Upper lobe of right lung (tissue), 1 donor: ENCODE measurements around the gene LGR6. TPM values are rescaled to one million over a fixed set of nuclear protein-coding genes. Genes with fewer than 3 reads are reported as not detected.

Source experiments
- ATAC-seq: fragments of 200-7000 bp; cut with Tn5 transposase; one replicate; pipeline ENCODE4 v1.9.1; 2020; ENCODE audit warnings: mild to moderate bottlenecking, moderate library complexity
- DNase-seq: peaks from one replicate; pipeline ENCODE4 v3.0.0-alpha.2; 2020
- H3K27ac ChIP-seq: fragments of 200-600 bp; one replicate; pipeline ENCODE4 v1.8.0; 2022
- H3K27me3 ChIP-seq: fragments of 200-600 bp; one replicate; pipeline ENCODE4 v1.8.0; 2022; ENCODE audit warnings: mild to moderate bottlenecking
- H3K36me3 ChIP-seq: fragments of 200-600 bp; one replicate; pipeline ENCODE4 v1.8.0; 2022
- H3K4me1 ChIP-seq: fragments of 200-600 bp; one replicate; pipeline ENCODE4 v1.8.0; 2022
- H3K4me3 ChIP-seq: fragments of 200-600 bp; one replicate; pipeline ENCODE4 v1.8.0; 2022; ENCODE audit warnings: mild to moderate bottlenecking
- H3K9me3 ChIP-seq: fragments of 200-600 bp; one replicate; pipeline ENCODE4 v1.8.0; 2022
- intact Hi-C: fragments of 100-400 bp; cut with DNase I; formaldehyde crosslinking; loops from one replicate; pipeline ENCODE4 v1.11.0; 2022
- total RNA-seq: library from RNA; stranded (reverse); fragmentation: NEBNext Ultra II Directional; extraction: Animal tissue kit (Norgen Biotek cat#: 25700); gene quantifications from one replicate; pipeline ENCODE4 v1.2.1, GENCODE V29; 2021
- TF ChIP-seq, protein P1 (sequence below): fragments of 200-600 bp; IDR thresholded peaks from one replicate; pipeline ENCODE4 v1.8.0; 2022; ENCODE audit warnings: antibody characterized with exemption
- donor health status: DM: no; HTN: yes; CAD: no; lungs with severe emphysema.

The LGR6 gene
- total RNA-seq, 1 donor from 2014 or later: 1.8 TPM

DNA sequence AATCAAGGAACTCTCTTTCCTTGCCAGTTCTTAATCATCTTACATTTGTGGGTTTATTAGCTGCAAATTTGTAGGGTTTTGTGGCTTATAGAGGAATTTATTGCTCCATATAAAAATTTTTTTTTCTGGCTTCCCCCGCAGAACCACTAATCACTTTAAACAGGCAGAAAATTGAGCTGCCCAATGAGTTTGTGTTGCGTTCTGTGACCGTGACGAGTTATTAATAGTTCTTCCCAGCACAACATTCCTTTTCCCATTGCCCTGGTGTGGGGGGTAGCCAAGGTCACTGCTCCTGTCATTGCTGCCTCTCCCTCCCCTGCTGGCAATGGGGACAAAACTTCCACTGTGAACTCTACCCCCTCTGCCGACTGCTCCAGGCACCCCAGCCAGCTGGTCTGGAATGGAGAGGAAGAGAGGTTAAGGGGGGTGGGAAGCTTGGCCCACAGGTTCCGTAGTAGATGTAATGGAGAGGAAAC is 93.1 kb downstream of the LGR6 start:
- ATAC-seq (peak; percentile 55), DNase-seq (no peak)
- TF ChIP-seq, protein P1, sequence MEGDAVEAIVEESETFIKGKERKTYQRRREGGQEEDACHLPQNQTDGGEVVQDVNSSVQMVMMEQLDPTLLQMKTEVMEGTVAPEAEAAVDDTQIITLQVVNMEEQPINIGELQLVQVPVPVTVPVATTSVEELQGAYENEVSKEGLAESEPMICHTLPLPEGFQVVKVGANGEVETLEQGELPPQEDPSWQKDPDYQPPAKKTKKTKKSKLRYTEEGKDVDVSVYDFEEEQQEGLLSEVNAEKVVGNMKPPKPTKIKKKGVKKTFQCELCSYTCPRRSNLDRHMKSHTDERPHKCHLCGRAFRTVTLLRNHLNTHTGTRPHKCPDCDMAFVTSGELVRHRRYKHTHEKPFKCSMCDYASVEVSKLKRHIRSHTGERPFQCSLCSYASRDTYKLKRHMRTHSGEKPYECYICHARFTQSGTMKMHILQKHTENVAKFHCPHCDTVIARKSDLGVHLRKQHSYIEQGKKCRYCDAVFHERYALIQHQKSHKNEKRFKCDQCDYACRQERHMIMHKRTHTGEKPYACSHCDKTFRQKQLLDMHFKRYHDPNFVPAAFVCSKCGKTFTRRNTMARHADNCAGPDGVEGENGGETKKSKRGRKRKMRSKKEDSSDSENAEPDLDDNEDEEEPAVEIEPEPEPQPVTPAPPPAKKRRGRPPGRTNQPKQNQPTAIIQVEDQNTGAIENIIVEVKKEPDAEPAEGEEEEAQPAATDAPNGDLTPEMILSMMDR: no peak
- H3K27me3 ChIP-seq: no peaks in the 10 kb centered on the region
- intact Hi-C loops: loop anchor here (10.0 kb wide), 1 partner anchor 282 kb away; no protein-coding TSS in a partner anchor
- H3K36me3 ChIP-seq: no peaks in the 10 kb centered on the region
- H3K4me3 ChIP-seq: no peak overlapping the region
- H3K27ac ChIP-seq: peak overlapping the region; percentile 51
- no peaks in the 10 kb centered on the region for H3K9me3 ChIP-seq
- peaks cover 18% of the 10 kb centered on the region for H3K4me1 ChIP-seq

DNA sequence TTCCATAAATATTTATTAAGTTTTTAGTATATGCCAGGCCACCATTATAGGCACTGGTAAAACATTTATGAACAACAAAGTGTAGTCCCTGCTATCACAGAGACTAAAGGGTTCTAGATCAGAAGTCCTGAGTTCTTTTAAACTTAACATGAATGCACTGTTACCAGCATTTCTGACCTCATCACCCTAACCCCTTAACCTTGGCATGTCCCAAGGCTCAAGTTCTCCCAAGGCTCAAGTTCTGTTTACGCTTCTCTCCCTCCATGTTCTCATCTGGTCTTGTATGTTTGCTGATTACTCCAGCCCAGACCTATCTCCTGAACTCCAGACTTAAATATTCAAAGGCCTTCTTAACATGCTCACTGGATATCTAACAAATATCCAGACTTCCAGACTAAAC is 93.6 kb downstream of the LGR6 start:
- Histone ChIP-seq H3K27ac (peak overlapping the region; percentile 30), H3K4me1 (peaks cover 18% of the 10 kb centered on the region)
- intact Hi-C loops: loop anchor here (10.0 kb wide), 1 partner anchor 282 kb away; no protein-coding TSS in a partner anchor

DNA sequence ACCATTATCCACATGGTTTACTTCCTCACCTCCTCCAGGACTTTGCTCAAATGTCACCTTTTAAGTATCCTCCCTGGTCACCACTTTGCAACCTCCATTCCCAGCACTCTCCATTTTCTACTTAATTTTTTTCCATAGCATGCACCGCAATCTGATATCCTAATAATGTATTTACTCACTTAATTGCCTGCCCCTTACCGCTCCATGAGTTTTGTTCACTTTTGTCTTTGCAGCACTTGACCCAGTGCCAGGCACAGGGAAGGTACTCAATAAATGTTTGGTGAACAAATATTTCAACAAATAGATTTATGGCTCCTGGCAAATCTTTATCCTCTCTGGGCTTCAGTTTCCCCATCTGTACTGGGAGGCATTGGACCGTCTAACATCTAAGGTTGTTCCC is 94.6 kb downstream of the LGR6 start:
- Histone ChIP-seq H3K9me3 (no peaks in the 10 kb centered on the region), H3K4me1 (peaks cover 15% of the 10 kb centered on the region), H3K4me3 (no peak overlapping the region), H3K36me3 (no peaks in the 10 kb centered on the region), H3K27me3 (no peaks in the 10 kb centered on the region), H3K27ac (no peak overlapping the region)
- DNase-seq (no peak), ATAC-seq (no peak)
- intact Hi-C loops: loop anchor here (10.0 kb wide), 1 partner anchor 283 kb away; no protein-coding TSS in a partner anchor
- TF ChIP-seq, protein P1: no peak

More for the DNA sequence above, 93.6 kb downstream of the LGR6 start:
- TF ChIP-seq, protein P1: no peak
- Histone ChIP-seq H3K36me3 (no peaks in the 10 kb centered on the region), H3K4me3 (no peak overlapping the region), H3K9me3 (no peaks in the 10 kb centered on the region), H3K27me3 (no peaks in the 10 kb centered on the region)
- no peak for ATAC-seq
- no peak for DNase-seq

DNA sequence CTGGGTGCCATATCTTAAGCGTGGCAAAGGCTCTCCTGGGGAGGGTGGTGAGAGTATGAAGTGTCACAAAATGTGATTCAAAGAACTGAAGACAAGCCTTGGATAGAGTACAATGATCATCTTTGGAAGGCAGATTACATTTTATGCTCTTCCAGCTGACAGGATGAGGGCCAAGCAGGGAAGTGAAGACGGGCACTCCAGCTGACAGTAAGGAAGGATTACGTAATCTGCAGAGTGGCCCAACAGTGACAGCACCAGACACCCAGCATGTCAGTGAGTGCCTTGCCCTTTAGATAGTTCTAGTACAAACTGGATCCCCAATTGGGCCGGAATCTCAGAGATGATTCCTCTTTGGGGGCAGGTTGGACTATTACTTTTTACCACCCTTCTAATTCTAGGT is 95.4 kb downstream of the LGR6 start:
- intact Hi-C loops: loop anchor here (10.0 kb wide), 1 partner anchor 284 kb away; no protein-coding TSS in a partner anchor

DNA sequence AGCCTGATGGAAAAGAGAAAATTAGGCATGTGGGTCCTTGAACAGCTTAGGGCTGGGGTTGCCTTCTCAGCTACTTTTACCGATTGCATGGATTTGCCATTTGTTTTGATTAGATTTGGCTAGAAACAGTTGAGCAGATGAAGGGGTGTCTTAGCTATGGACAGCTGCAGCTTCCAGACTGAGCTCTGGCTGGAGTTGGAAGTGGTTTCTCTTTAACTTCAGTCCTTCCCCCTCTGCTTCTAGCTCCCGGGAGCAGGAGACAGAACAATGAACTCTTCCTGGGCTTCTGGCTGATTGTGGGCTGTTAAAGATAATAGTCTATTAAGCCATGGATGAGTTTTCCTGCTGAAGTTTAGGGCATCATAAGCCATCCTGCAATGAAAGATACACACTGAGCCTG is 97.4 kb downstream of the LGR6 start:
- H3K36me3 ChIP-seq: no peaks in the 10 kb centered on the region
- intact Hi-C loops: no loop called here
- DNase-seq (no peak), ATAC-seq (no peak)
- TF ChIP-seq, protein P1: no peak
- no peak overlapping the region for H3K4me3 ChIP-seq
- no peaks in the 10 kb centered on the region for H3K9me3 ChIP-seq
- no peaks in the 10 kb centered on the region for H3K27me3 ChIP-seq
- H3K27ac ChIP-seq: no peak overlapping the region
- peaks cover 5% of the 10 kb centered on the region for H3K4me1 ChIP-seq

More for the DNA sequence above, 95.4 kb downstream of the LGR6 start:
- no peak for ATAC-seq
- Histone ChIP-seq H3K27me3 (no peaks in the 10 kb centered on the region), H3K4me3 (no peak overlapping the region), H3K36me3 (no peaks in the 10 kb centered on the region), H3K4me1 (peaks cover 7% of the 10 kb centered on the region), H3K27ac (no peak overlapping the region), H3K9me3 (no peaks in the 10 kb centered on the region)
- TF ChIP-seq, protein P1: no peak
- no peak for DNase-seq
